ENCODE measurements around the gene ARHGAP9. TPM values are rescaled to one million over a fixed set of nuclear protein-coding genes. Genes with fewer than 3 reads are reported as not detected.

Gene ARHGAP9
- under 0.01 TPM in 2 replicates for total RNA-seq

- no peak for DNase-seq (ENCODE audit: low read depth)
- TF ChIP-seq CTCF (IDR thresholded peaks at IDR 0.05; ENCODE audit: insufficient read depth, low read depth, low read length) = no peak
- H3K4me3 ChIP-seq (ENCODE audit: low read depth, low read length) = no peak within 1 kb of the TSS
These were observed at the start of gene ARHGAP9 for GRCh38 chr12:57479376-57480115. Gene ARHGAP9 (minus strand): TSS chr12:57479866. CDS start chr12:57479406, 460 bp downstream.

- no peak for TF ChIP-seq CTCF (IDR thresholded peaks at IDR 0.05; ENCODE audit: insufficient read depth, low read depth, low read length)
- H3K4me3 ChIP-seq (ENCODE audit: low read depth, low read length) = no peak overlapping the region
- no peak for DNase-seq (ENCODE audit: low read depth)
These were observed 49.3 kb upstream of the ARHGAP9 start for GRCh38 chr12:57528831-57529555.

- no peak for TF ChIP-seq CTCF (IDR thresholded peaks at IDR 0.05; ENCODE audit: insufficient read depth, low read depth, low read length)
- no peak overlapping the region for H3K4me3 ChIP-seq (ENCODE audit: low read depth, low read length)
- no peak for DNase-seq (ENCODE audit: low read depth)
These were observed 48.5 kb upstream of the ARHGAP9 start for GRCh38 chr12:57528176-57528575.

GRCh38 chr12:57527184-57527583, 47.5 kb upstream of the ARHGAP9 start:
- H3K4me3 ChIP-seq (ENCODE audit: low read depth, low read length) = no peak overlapping the region
- TF ChIP-seq CTCF (IDR thresholded peaks at IDR 0.05; ENCODE audit: insufficient read depth, low read depth, low read length) = no peak
- no peak for DNase-seq (ENCODE audit: low read depth)

GRCh38 chr12:57526477-57527126, 46.9 kb upstream of the ARHGAP9 start:
- no peak for TF ChIP-seq CTCF (IDR thresholded peaks at IDR 0.05; ENCODE audit: insufficient read depth, low read depth, low read length)
- H3K4me3 ChIP-seq (ENCODE audit: low read depth, low read length) = no peak overlapping the region

GRCh38 chr12:57525615-57526383, 46.1 kb upstream of the ARHGAP9 start:
- no peak for TF ChIP-seq CTCF (IDR thresholded peaks at IDR 0.05; ENCODE audit: insufficient read depth, low read depth, low read length)
- H3K4me3 ChIP-seq (ENCODE audit: low read depth, low read length) = no peak overlapping the region
- no peak for DNase-seq (ENCODE audit: low read depth)

More at GRCh38 chr12:57526477-57527126, 46.9 kb upstream of the ARHGAP9 start:
- no peak for DNase-seq (ENCODE audit: low read depth)
